Colonic mucosa (tissue), 4 donors: ENCODE results near the gene FOXA2. TPM values are rescaled to one million over a fixed set of nuclear protein-coding genes. Genes with fewer than 3 reads are reported as not detected.
"Not testable (repeated sequence)": the region's sequence is repeated elsewhere in the genome, so short reads cannot be mapped to it uniquely, and the experiment has no call there.

Experiments used
- DNase-seq: peaks from one replicate; pipeline ENCODE4 v3.0.0-alpha.2; 2020
- H3K27ac ChIP-seq: fragments of 200-600 bp; one replicate; pipeline ENCODE4 v1.8.0; 2021
- H3K27me3 ChIP-seq: fragments of 200-600 bp; one replicate; pipeline ENCODE4 v1.8.0; 2021
- H3K36me3 ChIP-seq: fragments of 200-600 bp; one replicate; pipeline ENCODE4 v1.8.0; 2021
- H3K4me1 ChIP-seq: fragments of 200-600 bp; one replicate; pipeline ENCODE4 v1.8.0; 2021; ENCODE audit warnings: mild to moderate bottlenecking
- H3K4me3 ChIP-seq: fragments of 200-600 bp; one replicate; pipeline ENCODE4 v1.8.0; 2021
- H3K9ac ChIP-seq, 2 donors: one replicate each; pipeline ENCODE4 v1.7.0; 2013; ENCODE audit warnings: control low read depth in 2 of 2, low read depth in 2 of 2, low read length in 2 of 2
- H3K9me3 ChIP-seq: fragments of 200-600 bp; one replicate; pipeline ENCODE4 v1.8.0; 2021
- intact Hi-C: fragments of 100-400 bp; cut with DNase I; formaldehyde crosslinking; loops from one replicate; pipeline ENCODE4 v1.14.1; 2022
- total RNA-seq, 2 donors: library from RNA; stranded (reverse); fragmentation: NEBNext Ultra II Directional in 1 of 2; extraction: Animal tissue kit (Norgen Biotek cat#: 25700) in 1 of 2; gene quantifications; one replicate each; pipeline ENCODE4 v1.2.1, GENCODE V29; 2021
- TF ChIP-seq, protein P1 (sequence below): fragments of 200-600 bp; IDR thresholded peaks from one replicate; pipeline ENCODE4 v1.8.0; 2022; ENCODE audit warnings: antibody characterized with exemption, mild to moderate bottlenecking
- donor health status: healthy.
- donor health status: DM: no; HTN: no; CAD: no.
- donor health status: DM: no; HTN: no; CAD: no.

FOXA2 gene
- total RNA-seq, 2 donors from 2014 or later, result 27.9 to 29.1 TPM

DNA sequence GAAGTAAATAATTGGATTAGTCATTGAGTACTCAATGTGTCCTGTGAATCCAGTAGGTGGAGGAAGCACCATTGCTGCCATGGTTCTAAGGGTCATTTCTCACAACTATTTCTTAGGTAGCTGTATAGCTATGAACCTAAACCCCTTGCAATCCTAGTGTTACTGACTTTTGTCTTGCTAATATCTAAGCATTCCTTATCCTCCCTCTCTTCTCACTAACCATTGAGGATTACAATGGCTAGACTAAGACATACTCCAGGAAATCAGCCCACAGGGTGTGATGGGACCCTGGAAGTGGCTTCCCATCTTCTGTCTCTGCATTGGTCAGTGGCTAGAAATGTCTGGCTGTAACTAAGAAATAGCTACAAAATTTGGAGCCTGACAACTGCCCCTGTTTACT, 27.3 kb upstream of the FOXA2 start:
- DNase-seq, result no peak
- H3K27me3 ChIP-seq, result no peaks in the 10 kb centered on the region
- H3K4me1 ChIP-seq, result no peaks in the 10 kb centered on the region
- no peaks in the 10 kb centered on the region for H3K9me3 ChIP-seq
- H3K4me3 ChIP-seq, result no peak overlapping the region
- intact Hi-C loops, result no loop called here
- TF ChIP-seq, protein P1, sequence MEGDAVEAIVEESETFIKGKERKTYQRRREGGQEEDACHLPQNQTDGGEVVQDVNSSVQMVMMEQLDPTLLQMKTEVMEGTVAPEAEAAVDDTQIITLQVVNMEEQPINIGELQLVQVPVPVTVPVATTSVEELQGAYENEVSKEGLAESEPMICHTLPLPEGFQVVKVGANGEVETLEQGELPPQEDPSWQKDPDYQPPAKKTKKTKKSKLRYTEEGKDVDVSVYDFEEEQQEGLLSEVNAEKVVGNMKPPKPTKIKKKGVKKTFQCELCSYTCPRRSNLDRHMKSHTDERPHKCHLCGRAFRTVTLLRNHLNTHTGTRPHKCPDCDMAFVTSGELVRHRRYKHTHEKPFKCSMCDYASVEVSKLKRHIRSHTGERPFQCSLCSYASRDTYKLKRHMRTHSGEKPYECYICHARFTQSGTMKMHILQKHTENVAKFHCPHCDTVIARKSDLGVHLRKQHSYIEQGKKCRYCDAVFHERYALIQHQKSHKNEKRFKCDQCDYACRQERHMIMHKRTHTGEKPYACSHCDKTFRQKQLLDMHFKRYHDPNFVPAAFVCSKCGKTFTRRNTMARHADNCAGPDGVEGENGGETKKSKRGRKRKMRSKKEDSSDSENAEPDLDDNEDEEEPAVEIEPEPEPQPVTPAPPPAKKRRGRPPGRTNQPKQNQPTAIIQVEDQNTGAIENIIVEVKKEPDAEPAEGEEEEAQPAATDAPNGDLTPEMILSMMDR, result no peak
- no peak overlapping the region for H3K9ac ChIP-seq
- H3K27ac ChIP-seq, result no peak overlapping the region
- no peaks in the 10 kb centered on the region for H3K36me3 ChIP-seq

DNA sequence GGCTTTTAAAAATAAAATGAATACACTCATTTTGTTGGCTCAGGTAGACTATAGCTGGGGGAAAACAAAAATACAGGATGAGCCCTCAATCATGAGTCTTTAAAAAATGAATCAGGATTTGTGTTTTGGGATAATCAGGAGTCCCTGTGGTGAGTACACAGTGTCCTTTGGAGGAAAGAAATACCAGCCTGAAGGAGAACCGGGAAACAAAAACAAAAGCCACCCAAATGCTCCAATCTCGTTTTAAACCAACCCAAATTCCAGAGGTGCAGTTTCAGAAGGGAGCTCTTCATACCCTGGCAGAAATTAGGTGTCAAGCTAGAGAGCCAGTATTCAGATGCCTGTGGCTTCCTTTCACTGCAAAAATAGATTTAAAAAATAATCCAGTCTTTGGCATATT, 23.3 kb upstream of the FOXA2 start:
- TF ChIP-seq, protein P1, result no peak
- no peaks in the 10 kb centered on the region for H3K4me1 ChIP-seq
- H3K36me3 ChIP-seq, result no peaks in the 10 kb centered on the region
- intact Hi-C loops, result no loop called here
- no peaks in the 10 kb centered on the region for H3K9me3 ChIP-seq
- no peak for DNase-seq
- H3K27ac ChIP-seq, result no peak overlapping the region
- no peaks in the 10 kb centered on the region for H3K27me3 ChIP-seq
- H3K4me3 ChIP-seq, result no peak overlapping the region
- H3K9ac ChIP-seq, result no peak overlapping the region

- Histone ChIP-seq H3K4me1 (no peaks in the 10 kb centered on the region), H3K27me3 (no peaks in the 10 kb centered on the region), H3K27ac (no peak overlapping the region), H3K36me3 (no peaks in the 10 kb centered on the region), H3K9me3 (no peaks in the 10 kb centered on the region), H3K9ac (no peak overlapping the region), H3K4me3 (no peak overlapping the region)
- intact Hi-C loops, result no loop called here
- no peak for DNase-seq
- TF ChIP-seq, protein P1, result no peak
Measured at GRCh38 chr20:22604815-22605214, 20.4 kb upstream of the FOXA2 start.

DNA sequence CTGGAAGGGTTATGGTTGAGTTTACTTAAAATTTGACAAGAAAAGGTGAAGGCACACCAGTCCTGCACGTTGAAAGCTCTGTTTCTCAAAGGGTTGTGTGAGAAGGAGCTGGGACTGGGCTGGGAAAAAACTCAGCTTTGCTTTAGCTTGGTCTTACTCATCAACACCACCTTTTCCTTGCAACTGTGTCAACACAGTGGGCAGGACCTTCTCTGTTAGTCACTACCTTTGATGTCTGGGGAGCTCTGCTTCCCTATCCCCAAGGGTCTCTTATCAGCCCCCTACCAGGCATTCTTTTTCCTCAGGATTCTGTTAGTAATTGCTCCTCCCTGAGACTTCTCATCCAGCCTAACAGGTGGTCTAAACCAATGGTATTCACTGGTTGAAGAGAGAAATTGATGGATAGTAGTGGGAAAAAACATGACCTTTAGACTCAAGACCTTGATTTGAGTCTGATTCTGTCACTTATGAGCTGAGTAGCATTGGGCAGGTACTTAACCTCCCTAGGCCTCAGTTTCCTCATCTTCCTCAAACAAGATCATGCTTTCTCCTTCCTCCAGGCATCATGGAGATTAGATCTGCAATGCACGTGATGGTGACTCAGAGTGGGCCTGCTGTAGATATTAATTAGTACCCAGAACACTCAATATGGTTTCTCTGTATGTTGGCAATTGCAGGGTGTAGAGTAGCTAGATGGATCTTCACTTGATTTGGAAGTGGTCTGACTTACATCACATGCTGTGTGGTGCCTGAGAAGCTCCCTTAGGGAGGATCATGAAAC, 17.2 kb upstream of the FOXA2 start:
- no peak for DNase-seq
- H3K4me1 ChIP-seq, result no peaks in the 10 kb centered on the region
- H3K9ac ChIP-seq, result no peak overlapping the region
- intact Hi-C loops, result no loop called here
- H3K9me3 ChIP-seq, result no peaks in the 10 kb centered on the region
- no peak overlapping the region for H3K27ac ChIP-seq
- no peaks in the 10 kb centered on the region for H3K27me3 ChIP-seq
- TF ChIP-seq, protein P1, result no peak
- H3K4me3 ChIP-seq, result no peak overlapping the region
- H3K36me3 ChIP-seq, result no peaks in the 10 kb centered on the region

DNA sequence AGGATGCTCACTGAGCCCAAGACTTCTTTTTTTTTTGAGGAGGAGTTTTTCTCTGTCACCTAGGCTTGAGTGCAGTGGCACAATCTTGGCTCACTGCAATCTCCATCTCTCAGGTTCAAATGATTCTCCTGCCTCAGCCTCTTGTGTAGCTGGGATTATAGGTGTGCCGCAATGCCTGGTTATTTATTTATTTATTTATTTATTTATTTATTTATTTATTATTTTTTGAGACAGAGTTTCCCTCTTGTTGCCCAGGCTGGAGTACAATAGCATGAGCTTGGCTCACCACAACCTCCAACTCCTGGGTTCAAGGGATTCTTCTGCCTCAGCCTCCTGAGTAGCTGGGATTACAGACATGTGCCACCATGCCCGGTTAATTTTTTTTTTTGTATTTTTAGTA, 14.9 kb upstream of the FOXA2 start:
- H3K27ac ChIP-seq, H3K4me1 ChIP-seq, H3K9me3 ChIP-seq, H3K4me3 ChIP-seq, H3K27me3 ChIP-seq, H3K36me3 ChIP-seq, intact Hi-C loops, DNase-seq, H3K9ac ChIP-seq: not testable (repeated sequence)

DNA sequence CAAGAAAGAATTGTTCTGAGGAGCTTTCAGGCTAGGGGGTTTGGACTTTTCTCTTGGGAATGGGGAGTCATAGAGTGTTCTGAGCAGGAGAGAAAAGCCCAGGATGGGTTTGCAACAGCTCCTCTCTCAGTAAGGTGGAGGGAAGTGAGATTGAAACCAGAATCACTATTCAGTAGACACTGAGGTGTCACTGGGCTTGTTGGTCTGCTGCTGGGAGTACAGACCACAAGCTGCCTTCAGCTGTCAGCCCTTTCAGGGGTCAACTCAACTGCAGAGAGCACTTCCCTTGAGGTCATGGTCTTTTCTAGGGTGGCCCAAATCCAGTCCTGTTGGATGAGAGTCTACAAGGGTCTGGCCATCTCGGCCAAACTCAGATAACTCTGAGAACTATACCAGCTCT, 12.9 kb upstream of the FOXA2 start:
- intact Hi-C loops, result no loop called here
- no peak overlapping the region for H3K4me3 ChIP-seq
- H3K36me3 ChIP-seq, result no peaks in the 10 kb centered on the region
- H3K27ac ChIP-seq, result no peak overlapping the region
- TF ChIP-seq, protein P1, result no peak
- H3K27me3 ChIP-seq, result no peaks in the 10 kb centered on the region
- no peak overlapping the region for H3K9ac ChIP-seq
- no peaks in the 10 kb centered on the region for H3K9me3 ChIP-seq
- H3K4me1 ChIP-seq, result no peaks in the 10 kb centered on the region
- DNase-seq, result no peak
